Left hindlimb (tissue), 1 donor: ENCODE data around the gene ZNF391.
"Not testable (repeated sequence)": the region's sequence is repeated elsewhere in the genome, so short reads cannot be mapped to it uniquely, and the experiment has no call there.

Experiments
- DNase-seq: peaks from one replicate; pipeline ENCODE4 v3.0.0-alpha.2; 2018

Gene ZNF391

GRCh38 chr6:27388293-27389197, at the start of gene ZNF391:
Gene ZNF391, plus strand, starts transcription at chr6:27388759. Its CDS starts 11,612 bp downstream, at chr6:27400371.
- DNase-seq, result peak; percentile 83

- no peak for DNase-seq
These were observed 35.7 kb upstream of the ZNF391 start for GRCh38 chr6:27352850-27353249.

- DNase-seq, result no peak
These were observed 29.8 kb upstream of the ZNF391 start for GRCh38 chr6:27358786-27359185.

GRCh38 chr6:27359231-27359630, 29.3 kb upstream of the ZNF391 start:
- DNase-seq, result no peak

- DNase-seq, result no peak
These were observed 20.4 kb upstream of the ZNF391 start for GRCh38 chr6:27368202-27368601.

- DNase-seq, result no peak
These were observed 18.2 kb upstream of the ZNF391 start for GRCh38 chr6:27370391-27370790.

- DNase-seq, result peak; percentile 81
These were observed 13.5 kb upstream of the ZNF391 start for GRCh38 chr6:27374824-27375612.

- DNase-seq, result no peak
These were observed 12.9 kb upstream of the ZNF391 start for GRCh38 chr6:27375613-27376079.

- DNase-seq, result not testable (repeated sequence)
These were observed 10.2 kb upstream of the ZNF391 start for GRCh38 chr6:27378406-27378805.

GRCh38 chr6:27381001-27381400, 7.6 kb upstream of the ZNF391 start:
- not testable (repeated sequence) for DNase-seq

GRCh38 chr6:27383011-27383410, 5.5 kb upstream of the ZNF391 start:
- DNase-seq, result no peak

- no peak for DNase-seq
These were observed 5.1 kb upstream of the ZNF391 start for GRCh38 chr6:27383481-27383880.

GRCh38 chr6:27392623-27393022, 4.1 kb downstream of the ZNF391 start:
- no peak for DNase-seq

- no peak for DNase-seq
These were observed 5.5 kb downstream of the ZNF391 start for GRCh38 chr6:27394073-27394472.

- DNase-seq, result no peak
These were observed 12.5 kb downstream of the ZNF391 start for GRCh38 chr6:27400877-27401642.

GRCh38 chr6:27406085-27406484, 17.5 kb downstream of the ZNF391 start:
- DNase-seq, result no peak

GRCh38 chr6:27407153-27407814, 18.7 kb downstream of the ZNF391 start:
- no peak for DNase-seq

- no peak for DNase-seq
These were observed 25.7 kb downstream of the ZNF391 start for GRCh38 chr6:27414300-27414699.

GRCh38 chr6:27414996-27415395, 26.4 kb downstream of the ZNF391 start:
- no peak for DNase-seq

- no peak for DNase-seq
These were observed 27.3 kb downstream of the ZNF391 start for GRCh38 chr6:27415898-27416297.

- no peak for DNase-seq
These were observed 30.8 kb downstream of the ZNF391 start for GRCh38 chr6:27419363-27419762.

- DNase-seq, result peak; percentile 35
These were observed 34.2 kb downstream of the ZNF391 start for GRCh38 chr6:27422651-27423332.
